Fibroblast of pulmonary artery (primary cell): ENCODE results near the gene LRRC2.
A peak's percentile ranks its signal among the peaks of the same experiment; 100 is the strongest.

Experiments
- DNase-seq: peaks from one replicate; pipeline ENCODE4 v3.0.0-alpha.2; 2010; ENCODE audit warnings: low read depth
- H3K4me3 ChIP-seq: replicated peaks from 2 replicates; pipeline ENCODE4 v1.5.1; 2011; ENCODE audit warnings: low read depth, mild to moderate bottlenecking, control low read depth, low read length, moderate library complexity
- CTCF ChIP-seq: IDR thresholded peaks from 2 replicates; pipeline ENCODE4 v1.5.1; 2011; ENCODE audit warnings: mild to moderate bottlenecking, control low read depth, low read length, inconsistent platforms; ENCODE audit errors: missing control alignments

Gene LRRC2

GRCh38 chr3:46471371-46471914, 94.7 kb downstream of the LRRC2 start:
- H3K4me3 ChIP-seq = no peak overlapping the region
- no peak for DNase-seq
- TF ChIP-seq CTCF = no peak

GRCh38 chr3:46470831-46471230, 95.3 kb downstream of the LRRC2 start:
- no peak for DNase-seq
- TF ChIP-seq CTCF = no peak
- H3K4me3 ChIP-seq = no peak overlapping the region

- TF ChIP-seq CTCF = no peak
- no peak overlapping the region for H3K4me3 ChIP-seq
- peak; percentile 14 for DNase-seq
Observed at GRCh38 chr3:46469680-46470357, 96.3 kb downstream of the LRRC2 start.

- DNase-seq = no peak
- H3K4me3 ChIP-seq = no peak overlapping the region
Observed at GRCh38 chr3:46468753-46469600, 97.1 kb downstream of the LRRC2 start.

GRCh38 chr3:46467562-46467961, 98.5 kb downstream of the LRRC2 start:
- DNase-seq = no peak
- TF ChIP-seq CTCF = no peak
- H3K4me3 ChIP-seq = no peak overlapping the region

More at GRCh38 chr3:46468753-46469600, 97.1 kb downstream of the LRRC2 start:
- TF ChIP-seq CTCF = no peak

GRCh38 chr3:46466871-46467403, 99.2 kb downstream of the LRRC2 start:
- no peak for DNase-seq
- no peak overlapping the region for H3K4me3 ChIP-seq
- TF ChIP-seq CTCF = no peak
